Naive B cell (primary cell): ENCODE measurements around the gene RNF115. TPM values are rescaled to one million over a fixed set of nuclear protein-coding genes. Genes with fewer than 3 reads are reported as not detected.

Experiments used
- ATAC-seq, 2 donors: fragments of 150-1000 bp; cut with Tn5 transposase; 2 replicates each; pipeline ENCODE4 v1.10.0; 2021; ENCODE audit warnings: low read depth in 2 of 2, mild to moderate bottlenecking in 2 of 2, moderate library complexity in 2 of 2
- DNase-seq: peaks from one replicate; pipeline ENCODE4 v3.0.0; 2022
- H3K27ac Mint-ChIP-seq, 6 donors: one replicate each; pipeline ENCODE4 v1.8.0; 2020 to 2022; ENCODE audit warnings: mild to moderate bottlenecking in 6 of 6, mixed read lengths in 6 of 6, moderate library complexity in 5 of 6, inconsistent platforms in 2 of 6
- H3K27me3 Mint-ChIP-seq, 3 donors: one replicate each; pipeline ENCODE4 v1.8.0; 2021 to 2022; ENCODE audit warnings: mixed read lengths in 3 of 3, mild to moderate bottlenecking in 1 of 3
- H3K36me3 Mint-ChIP-seq, 2 donors: one replicate each; pipeline ENCODE4 v1.8.0; 2020 to 2022; ENCODE audit warnings: mixed read lengths in 2 of 2, inconsistent platforms in 1 of 2, mild to moderate bottlenecking in 1 of 2
- H3K4me1 Mint-ChIP-seq, 3 donors: one replicate each; pipeline ENCODE4 v1.8.0; 2020 to 2022; ENCODE audit warnings: mixed read lengths in 3 of 3, inconsistent platforms in 1 of 3, mild to moderate bottlenecking in 1 of 3, moderate library complexity in 1 of 3
- H3K4me3 Mint-ChIP-seq, 8 donors: one replicate each; pipeline ENCODE4 v1.8.0; 2020 to 2022; ENCODE audit warnings: mild to moderate bottlenecking in 8 of 8, mixed read lengths in 8 of 8, moderate library complexity in 8 of 8, inconsistent platforms in 2 of 8
- H3K9me3 Mint-ChIP-seq, 7 donors: one replicate each; pipeline ENCODE4 v1.8.0; 2020 to 2022; ENCODE audit warnings: mixed read lengths in 7 of 7, mild to moderate bottlenecking in 5 of 7, inconsistent platforms in 2 of 7, moderate library complexity in 1 of 7
- polyA plus RNA-seq, 6 donors: library from polyadenylated mRNA; unstranded; fragments of 300-500 nt; fragmentation: Illumina TruSeq; gene quantifications; one replicate each; pipeline ENCODE4 v1.2.3, GENCODE V29; 2021; ENCODE audit warnings: low read depth in 6 of 6

RNF115 gene
- 1 to 10 TPM; 4.0 to 6.8 (median 4.6) TPM for polyA plus RNA-seq

GRCh38 chr1:145823565-145824498 is at the start of gene RNF115, which contains the start of gene POLR3C:
RNF115 (minus strand) TSS chr1:145824095; CDS start chr1:145823873, 222 bp downstream.
POLR3C (plus strand) TSS chr1:145824200; CDS start chr1:145825777, 1,577 bp downstream.
- DNase-seq (peak; percentile 82), ATAC-seq (peak; percentile 93 to 95)
- Mint-ChIP-seq H3K9me3 (no peaks in the 10 kb centered on the region), H3K27ac (peak within 1 kb of the TSS; percentile 88 to 99 (median 96)), H3K27me3 (no peaks in the 10 kb centered on the region), H3K36me3 (peaks cover 13 to 25% of the 10 kb centered on the region in 2 donors), H3K4me3 (peak within 1 kb of the TSS; percentile 98 to 100 (median 98)), H3K4me1 (peaks cover 10 to 30% (median 27%) of the 10 kb centered on the region in 3 donors)

- H3K9me3 Mint-ChIP-seq, result no peaks in the 10 kb centered on the region
- peak overlapping the region; percentile 62 to 88 (median 82) for H3K4me3 Mint-ChIP-seq
- peaks cover 30 to 44% (median 40%) of the 10 kb centered on the region in 3 donors for H3K27me3 Mint-ChIP-seq
- peak overlapping the region in 2 of 6 donors; percentile 27 to 52 for H3K27ac Mint-ChIP-seq
- DNase-seq (peak; percentile 30), ATAC-seq (peak; percentile 86)
- peaks cover 17 to 18% (median 17%) of the 10 kb centered on the region in 3 donors for H3K4me1 Mint-ChIP-seq
- H3K36me3 Mint-ChIP-seq, result no peaks in the 10 kb centered on the region
These were observed 48.4 kb upstream of the RNF115 start for GRCh38 chr1:145871994-145872924.

GRCh38 chr1:145868232-145868631 is 44.3 kb upstream of the RNF115 start:
- no peak overlapping the region for H3K4me3 Mint-ChIP-seq
- H3K27ac Mint-ChIP-seq, result no peak overlapping the region
- DNase-seq (no peak), ATAC-seq (no peak)
- H3K36me3 Mint-ChIP-seq, result no peaks in the 10 kb centered on the region
- peaks cover 17 to 18% (median 17%) of the 10 kb centered on the region in 3 donors for H3K4me1 Mint-ChIP-seq
- H3K9me3 Mint-ChIP-seq, result no peaks in the 10 kb centered on the region
- H3K27me3 Mint-ChIP-seq, result peaks cover 26 to 51% (median 29%) of the 10 kb centered on the region in 3 donors

- no peak overlapping the region for H3K27ac Mint-ChIP-seq
- ATAC-seq (no peak), DNase-seq (no peak)
- peaks cover 3 to 17% (median 12%) of the 10 kb centered on the region in 3 donors for H3K4me1 Mint-ChIP-seq
- H3K4me3 Mint-ChIP-seq, result peak overlapping the region in 1 of 8 donors; percentile 2
- H3K27me3 Mint-ChIP-seq, result peaks cover 7 to 35% (median 12%) of the 10 kb centered on the region in 3 donors
- no peaks in the 10 kb centered on the region for H3K36me3 Mint-ChIP-seq
- no peaks in the 10 kb centered on the region for H3K9me3 Mint-ChIP-seq
These were observed 39.6 kb upstream of the RNF115 start for GRCh38 chr1:145863282-145864018.

- peaks cover 5 to 11% (median 7%) of the 10 kb centered on the region in 3 donors for H3K27me3 Mint-ChIP-seq
- H3K9me3 Mint-ChIP-seq, result no peaks in the 10 kb centered on the region
- peaks cover 0 to 12% of the 10 kb centered on the region in 2 donors for H3K36me3 Mint-ChIP-seq
- peaks cover 18 to 36% (median 24%) of the 10 kb centered on the region in 3 donors for H3K4me1 Mint-ChIP-seq
- H3K4me3 Mint-ChIP-seq, result peak overlapping the region; percentile 93 to 99 (median 96)
- H3K27ac Mint-ChIP-seq, result peak overlapping the region in 5 of 6 donors; percentile 25 to 94 (median 78)
- DNase-seq, result peak; percentile 67
- peak; percentile 59 to 66 for ATAC-seq
These were observed 35.7 kb upstream of the RNF115 start for GRCh38 chr1:145859491-145860023.

- DNase-seq (peak; percentile 84), ATAC-seq (peak; percentile 87 to 88)
- Mint-ChIP-seq H3K9me3 (no peaks in the 10 kb centered on the region), H3K36me3 (peaks cover 0 to 12% of the 10 kb centered on the region in 2 donors), H3K27ac (peak within 1 kb of the TSS; percentile 49 to 97 (median 83)), H3K4me1 (peaks cover 18 to 36% (median 24%) of the 10 kb centered on the region in 3 donors), H3K4me3 (peak within 1 kb of the TSS; percentile 93 to 99 (median 96)), H3K27me3 (peaks cover 4 to 6% (median 5%) of the 10 kb centered on the region in 3 donors)
These were observed 35.1 kb upstream of the RNF115 start, which contains the start of gene PIAS3 for GRCh38 chr1:145858901-145859490. PIAS3 (minus strand) TSS chr1:145859081; CDS start chr1:145858990, 91 bp downstream.

GRCh38 chr1:145858238-145858900 is 34.5 kb upstream of the RNF115 start:
- peak overlapping the region; percentile 93 to 99 (median 96) for H3K4me3 Mint-ChIP-seq
- peaks cover 0 to 12% of the 10 kb centered on the region in 2 donors for H3K36me3 Mint-ChIP-seq
- peak overlapping the region; percentile 20 to 97 (median 78) for H3K27ac Mint-ChIP-seq
- DNase-seq, result no peak
- no peaks in the 10 kb centered on the region for H3K9me3 Mint-ChIP-seq
- peaks cover 0 to 5% (median 0%) of the 10 kb centered on the region in 3 donors for H3K27me3 Mint-ChIP-seq
- peaks cover 18 to 36% (median 24%) of the 10 kb centered on the region in 3 donors for H3K4me1 Mint-ChIP-seq
- peak; percentile 50 to 53 for ATAC-seq

GRCh38 chr1:145857170-145857569 is 33.3 kb upstream of the RNF115 start:
- no peaks in the 10 kb centered on the region for H3K9me3 Mint-ChIP-seq
- DNase-seq, result no peak
- peak overlapping the region in 4 of 8 donors; percentile 12 to 98 (median 96) for H3K4me3 Mint-ChIP-seq
- H3K36me3 Mint-ChIP-seq, result peaks cover 0 to 20% of the 10 kb centered on the region in 2 donors
- H3K27ac Mint-ChIP-seq, result no peak overlapping the region
- no peak for ATAC-seq
- H3K4me1 Mint-ChIP-seq, result peaks cover 18 to 36% (median 24%) of the 10 kb centered on the region in 3 donors
- H3K27me3 Mint-ChIP-seq, result peaks cover 0 to 5% (median 0%) of the 10 kb centered on the region in 3 donors

- DNase-seq (no peak), ATAC-seq (no peak)
- Mint-ChIP-seq H3K9me3 (no peaks in the 10 kb centered on the region), H3K36me3 (peaks cover 6 to 27% of the 10 kb centered on the region in 2 donors), H3K27ac (peak overlapping the region in 1 of 6 donors; percentile 15), H3K4me1 (peaks cover 18 to 36% (median 24%) of the 10 kb centered on the region in 3 donors), H3K27me3 (no peaks in the 10 kb centered on the region), H3K4me3 (peak overlapping the region in 4 of 8 donors; percentile 2 to 95 (median 62))
These were observed 31.6 kb upstream of the RNF115 start for GRCh38 chr1:145855426-145855948.

GRCh38 chr1:145849356-145850160 is 25.7 kb upstream of the RNF115 start:
- peaks cover 6 to 9% (median 8%) of the 10 kb centered on the region in 3 donors for H3K4me1 Mint-ChIP-seq
- peaks cover 10 to 21% of the 10 kb centered on the region in 2 donors for H3K36me3 Mint-ChIP-seq
- no peaks in the 10 kb centered on the region for H3K27me3 Mint-ChIP-seq
- no peak overlapping the region for H3K4me3 Mint-ChIP-seq
- no peak overlapping the region for H3K27ac Mint-ChIP-seq
- H3K9me3 Mint-ChIP-seq, result no peaks in the 10 kb centered on the region
- DNase-seq, result no peak
- ATAC-seq, result no peak
